ENCODE data around the gene PAK4. TPM values are rescaled to one million over a fixed set of nuclear protein-coding genes. Genes with fewer than 3 reads are reported as not detected.
A peak's percentile ranks its signal among the peaks of the same experiment; 100 is the strongest.

The PAK4 gene
- total and polyA plus RNA-seq, 9 of the 15 experiments (the other 6 are each of a cell fraction or from before 2014, with no cell fraction given): 0.21 to 33.5 (median 5.8) TPM

DNA sequence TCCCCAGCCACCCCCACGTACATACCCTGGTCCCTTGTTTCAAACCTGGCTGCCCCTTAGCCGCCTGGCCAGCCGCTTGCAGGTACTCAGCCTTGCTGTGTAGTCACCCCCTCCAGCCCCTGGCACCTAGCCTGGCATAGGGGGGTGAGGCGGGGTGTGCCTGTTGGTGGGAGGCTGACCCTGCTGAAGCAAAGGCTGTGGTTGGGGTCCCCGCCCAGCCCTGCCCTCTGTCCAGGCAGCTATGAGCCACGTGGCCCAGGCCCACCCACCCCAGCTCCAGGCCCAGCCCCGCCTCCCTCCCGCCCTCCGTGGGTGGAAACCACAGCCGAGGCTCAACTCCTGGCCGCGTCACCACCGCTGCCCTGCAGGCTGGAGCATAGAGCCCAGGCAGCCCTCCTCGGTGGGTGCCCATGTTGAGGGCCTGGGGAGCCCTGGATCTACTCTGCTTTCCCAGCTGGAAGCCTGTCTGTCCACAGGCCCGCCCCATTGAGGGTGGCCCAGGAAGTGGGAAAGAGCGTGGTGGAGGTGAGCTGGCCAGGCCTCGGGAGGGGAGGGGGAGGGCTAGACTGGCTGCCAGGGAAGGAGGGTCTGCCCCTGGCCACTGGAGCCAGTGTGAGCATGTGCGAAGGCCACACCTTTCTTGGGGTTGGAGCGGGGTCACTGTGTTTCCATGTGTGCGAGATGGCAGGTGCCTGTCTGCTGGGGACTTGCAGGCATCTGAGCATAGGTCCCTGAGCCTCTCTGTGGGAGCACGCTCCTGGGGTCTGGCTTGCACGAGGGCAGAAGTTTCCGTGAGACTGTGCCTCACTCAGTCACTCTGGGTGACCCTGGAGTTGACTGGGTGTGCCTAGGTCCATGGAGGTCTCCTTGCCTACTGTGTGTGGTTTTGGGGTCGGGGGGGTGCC is 31.0 kb downstream of the PAK4 start:
- Histone ChIP-seq H2AFZ (ENCODE audit: low read depth, low read length) (no peak overlapping the region), H3K27me3 (ENCODE audit: control insufficient read depth in 2 of 2, insufficient read depth in 2 of 2, low read length in 2 of 2) (no peaks in the 10 kb centered on the region), H4K20me1 (replicated peaks; ENCODE audit: control insufficient read depth, insufficient read depth, low read length) (peaks cover 19% of the 10 kb centered on the region), H3K36me3 (ENCODE audit: control insufficient read depth, insufficient read depth, low read length) (peaks cover 5% of the 10 kb centered on the region; the same call in 1 of the 3 replicates), H3K9ac (ENCODE audit: insufficient read depth in 1 of 2, low read depth in 2 of 2, low read length in 2 of 2) (peak overlapping the region in 1 of 2 experiments; percentile 83; a peak in 2 of 4 replicates), H3K9me3 (replicated peaks; ENCODE audit: control insufficient read depth, insufficient read depth, low read depth, low read length) (no peaks in the 10 kb centered on the region), H3K9me1 (ENCODE audit: control insufficient read depth, insufficient read depth, low read length) (peaks cover 9% of the 10 kb centered on the region), H3K4me1 (replicated peaks in 1 of 2; ENCODE audit: control insufficient read depth in 2 of 2, insufficient read depth in 2 of 2, low read length in 2 of 2) (peaks cover 33 to 63% of the 10 kb centered on the region in 2 experiments), H3K4me2 (ENCODE audit: insufficient read depth, low read length) (peak overlapping the region; percentile 26), H3K79me2 (ENCODE audit: control insufficient read depth, insufficient read depth, low read length) (peaks cover 56% of the 10 kb centered on the region), H3K4me3 (no peak overlapping the region), H3K27ac (ENCODE audit: extremely low read depth, low read depth, low read length) (no peak overlapping the region)
- no peak for FAIRE-seq
- ChIA-PET POLR2A (interaction anchor here (1.6 kb wide), 1 partner anchor 23 kb away, joined by 6 read pairs; no protein-coding TSS in a partner anchor), CTCF (ENCODE audit: low intra/inter-chr PET ratio) (no interaction called here)
- intact Hi-C loops (cut with micrococcal nuclease): no loop called here
- DNase-seq (ENCODE audit: extremely low read depth in 1 of 4, low spot score in 3 of 4): peak; percentile 54 to 74 (median 64)
- in situ Hi-C loops (cut with MboI): no loop called here
- TF ChIP-seq EGR1 (conservative IDR thresholded peaks at IDR 0.05) (peak; percentile 36; the same call in 1 of the 2 replicates), CBX1 (IDR thresholded peaks at IDR 0.05; ENCODE audit: low read depth) (no peak), BRD9 (IDR thresholded peaks at IDR 0.05; ENCODE audit: low read depth, partially characterized antibody) (no peak), POLR2G (IDR thresholded peaks at IDR 0.05; ENCODE audit: low read depth, low read length) (0 out of 2 replicates have a peak, but pooled peaks have one; percentile 18), NONO (IDR thresholded peaks at IDR 0.05; ENCODE audit: low read depth in 2 of 2, low read length in 1 of 2) (no peak)
- TF ChIP-seq, protein P1, sequence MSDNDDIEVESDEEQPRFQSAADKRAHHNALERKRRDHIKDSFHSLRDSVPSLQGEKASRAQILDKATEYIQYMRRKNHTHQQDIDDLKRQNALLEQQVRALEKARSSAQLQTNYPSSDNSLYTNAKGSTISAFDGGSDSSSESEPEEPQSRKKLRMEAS (CRISPR knock-in tag; IDR thresholded peaks at IDR 0.05): peak; percentile 33; the same call in 1 of the 2 replicates
- TF ChIP-seq, protein P2, sequence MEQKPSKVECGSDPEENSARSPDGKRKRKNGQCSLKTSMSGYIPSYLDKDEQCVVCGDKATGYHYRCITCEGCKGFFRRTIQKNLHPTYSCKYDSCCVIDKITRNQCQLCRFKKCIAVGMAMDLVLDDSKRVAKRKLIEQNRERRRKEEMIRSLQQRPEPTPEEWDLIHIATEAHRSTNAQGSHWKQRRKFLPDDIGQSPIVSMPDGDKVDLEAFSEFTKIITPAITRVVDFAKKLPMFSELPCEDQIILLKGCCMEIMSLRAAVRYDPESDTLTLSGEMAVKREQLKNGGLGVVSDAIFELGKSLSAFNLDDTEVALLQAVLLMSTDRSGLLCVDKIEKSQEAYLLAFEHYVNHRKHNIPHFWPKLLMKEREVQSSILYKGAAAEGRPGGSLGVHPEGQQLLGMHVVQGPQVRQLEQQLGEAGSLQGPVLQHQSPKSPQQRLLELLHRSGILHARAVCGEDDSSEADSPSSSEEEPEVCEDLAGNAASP (IDR thresholded peaks at IDR 0.05): no peak
- TF ChIP-seq, protein P3, sequence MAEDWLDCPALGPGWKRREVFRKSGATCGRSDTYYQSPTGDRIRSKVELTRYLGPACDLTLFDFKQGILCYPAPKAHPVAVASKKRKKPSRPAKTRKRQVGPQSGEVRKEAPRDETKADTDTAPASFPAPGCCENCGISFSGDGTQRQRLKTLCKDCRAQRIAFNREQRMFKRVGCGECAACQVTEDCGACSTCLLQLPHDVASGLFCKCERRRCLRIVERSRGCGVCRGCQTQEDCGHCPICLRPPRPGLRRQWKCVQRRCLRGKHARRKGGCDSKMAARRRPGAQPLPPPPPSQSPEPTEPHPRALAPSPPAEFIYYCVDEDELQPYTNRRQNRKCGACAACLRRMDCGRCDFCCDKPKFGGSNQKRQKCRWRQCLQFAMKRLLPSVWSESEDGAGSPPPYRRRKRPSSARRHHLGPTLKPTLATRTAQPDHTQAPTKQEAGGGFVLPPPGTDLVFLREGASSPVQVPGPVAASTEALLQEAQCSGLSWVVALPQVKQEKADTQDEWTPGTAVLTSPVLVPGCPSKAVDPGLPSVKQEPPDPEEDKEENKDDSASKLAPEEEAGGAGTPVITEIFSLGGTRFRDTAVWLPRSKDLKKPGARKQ (CRISPR knock-in tag; IDR thresholded peaks at IDR 0.05): no peak
- ATAC-seq: peak; percentile 42
- BruUV-seq (replicated peaks): no TSS peak
- 48% methylated on average over 17 of the region's 24 CpGs for WGBS (ENCODE audit: insufficient coverage, low coverage, missing lambda C conversion rate)
